Activated B cell treated with CpG ODN at 0.5 μM for 24 hours (primary cell): ENCODE measurements around the gene ELL2. TPM values are rescaled to one million over a fixed set of nuclear protein-coding genes. Genes with fewer than 3 reads are reported as not detected.

Source experiments
- ATAC-seq: fragments of 200-7000 bp; cut with Tn5 transposase; one replicate; pipeline ENCODE4 v1.10.0; 2021; ENCODE audit warnings: low read depth, mild to moderate bottlenecking, moderate library complexity
- CTCF ChIA-PET: fragments of 350-600 bp; sonication (Branson Sonifier 250); formaldehyde crosslinking; loops from one replicate; lab custom pipeline; 2021; ENCODE audit warnings: antibody characterized with exemption; lab: Charles Lee
- POLR2A ChIA-PET: fragments of 350-600 bp; sonication (Branson Sonifier 250); formaldehyde crosslinking; loops from one replicate; lab custom pipeline; 2021; ENCODE audit warnings: antibody characterized with exemption; lab: Charles Lee
- DNase-seq: peaks from one replicate; pipeline ENCODE4 v3.0.0; 2022
- H3K27ac Mint-ChIP-seq: one replicate; pipeline ENCODE4 v1.8.0; 2020; ENCODE audit warnings: mixed read lengths
- H3K27me3 Mint-ChIP-seq: one replicate; pipeline ENCODE4 v1.8.0; 2021; ENCODE audit warnings: mixed read lengths
- H3K36me3 Mint-ChIP-seq: one replicate; pipeline ENCODE4 v1.8.0; 2021; ENCODE audit warnings: low read depth, mixed read lengths
- H3K4me1 Mint-ChIP-seq: one replicate; pipeline ENCODE4 v1.8.0; 2021; ENCODE audit warnings: mixed read lengths
- H3K4me3 Mint-ChIP-seq: one replicate; pipeline ENCODE4 v1.8.0; 2020; ENCODE audit warnings: mild to moderate bottlenecking, mixed read lengths
- H3K9me3 Mint-ChIP-seq: one replicate; pipeline ENCODE4 v1.8.0; 2020; ENCODE audit warnings: mixed read lengths
- CTCF ChIP-seq: fragments of 200-600 bp; IDR thresholded peaks from one replicate; pipeline ENCODE4 v1.8.0; 2022; ENCODE audit warnings: antibody characterized with exemption, mild to moderate bottlenecking
- intact Hi-C: fragments of 100-400 bp; cut with micrococcal nuclease; formaldehyde crosslinking; loops from one replicate; pipeline ENCODE4 v1.15.1; 2024
- total RNA-seq: library from RNA; stranded (reverse); gene quantifications from 2 replicates; pipeline ENCODE4 v1.2.3, GENCODE V29; 2022

The ELL2 gene
- total RNA-seq, 1 donor from 2014 or later, result 56.0 TPM

GRCh38 chr5:96004754-96005153 is 43.1 kb upstream of the ELL2 start:
- TF ChIP-seq CTCF, result no peak
- peaks cover 3% of the 10 kb centered on the region for H3K27me3 Mint-ChIP-seq
- ATAC-seq (no peak), DNase-seq (no peak)
- H3K36me3 Mint-ChIP-seq, result no peaks in the 10 kb centered on the region
- ChIA-PET CTCF (no interaction called here), POLR2A (no interaction called here)
- no peak overlapping the region for H3K27ac Mint-ChIP-seq
- intact Hi-C loops, result no loop called here
- peaks cover 3% of the 10 kb centered on the region for H3K9me3 Mint-ChIP-seq
- no peaks in the 10 kb centered on the region for H3K4me1 Mint-ChIP-seq
- H3K4me3 Mint-ChIP-seq, result no peak overlapping the region

GRCh38 chr5:96004087-96004486 is 42.4 kb upstream of the ELL2 start:
- CTCF ChIA-PET, result no interaction called here
- Mint-ChIP-seq H3K27ac (no peak overlapping the region), H3K4me1 (no peaks in the 10 kb centered on the region), H3K27me3 (peaks cover 3% of the 10 kb centered on the region), H3K4me3 (no peak overlapping the region), H3K9me3 (peaks cover 3% of the 10 kb centered on the region), H3K36me3 (no peaks in the 10 kb centered on the region)
- no peak for TF ChIP-seq CTCF
- intact Hi-C loops, result no loop called here
- ATAC-seq (no peak), DNase-seq (no peak)
- POLR2A ChIA-PET, result no interaction called here

- no peak overlapping the region for H3K27ac Mint-ChIP-seq
- no peaks in the 10 kb centered on the region for H3K4me1 Mint-ChIP-seq
- no peak overlapping the region for H3K4me3 Mint-ChIP-seq
- ChIA-PET POLR2A (no interaction called here), CTCF (no interaction called here)
- no peak for DNase-seq
- no peaks in the 10 kb centered on the region for H3K9me3 Mint-ChIP-seq
- ATAC-seq, result no peak
- H3K27me3 Mint-ChIP-seq, result peaks cover 3% of the 10 kb centered on the region
- no peak for TF ChIP-seq CTCF
- H3K36me3 Mint-ChIP-seq, result no peaks in the 10 kb centered on the region
- intact Hi-C loops, result no loop called here
Measured at GRCh38 chr5:96001262-96001661, 39.6 kb upstream of the ELL2 start.

- ChIA-PET CTCF (no interaction called here), POLR2A (no interaction called here)
- no peak for TF ChIP-seq CTCF
- no peak overlapping the region for H3K27ac Mint-ChIP-seq
- no peaks in the 10 kb centered on the region for H3K9me3 Mint-ChIP-seq
- no peaks in the 10 kb centered on the region for H3K36me3 Mint-ChIP-seq
- H3K4me3 Mint-ChIP-seq, result no peak overlapping the region
- H3K27me3 Mint-ChIP-seq, result peaks cover 3% of the 10 kb centered on the region
- no peak for DNase-seq
- intact Hi-C loops, result no loop called here
- no peak for ATAC-seq
- no peaks in the 10 kb centered on the region for H3K4me1 Mint-ChIP-seq
Measured at GRCh38 chr5:96000308-96000707, 38.7 kb upstream of the ELL2 start.

GRCh38 chr5:95996904-95997723 is 35.5 kb upstream of the ELL2 start:
- H3K4me3 Mint-ChIP-seq, result no peak overlapping the region
- no peaks in the 10 kb centered on the region for H3K9me3 Mint-ChIP-seq
- no peak for ATAC-seq
- peaks cover 7% of the 10 kb centered on the region for H3K27me3 Mint-ChIP-seq
- ChIA-PET POLR2A (no interaction called here), CTCF (no interaction called here)
- H3K27ac Mint-ChIP-seq, result no peak overlapping the region
- H3K4me1 Mint-ChIP-seq, result no peaks in the 10 kb centered on the region
- H3K36me3 Mint-ChIP-seq, result no peaks in the 10 kb centered on the region
- DNase-seq, result no peak
- intact Hi-C loops, result no loop called here
- TF ChIP-seq CTCF, result no peak
